BLaER1 (cell line): ENCODE results near the gene UBAP2.

Source experiments
- H3K27ac ChIP-seq: shearing (Covaris generic); formaldehyde crosslinking; 2 replicates; pipeline ENCODE4 v1.8.1; 2022
- H3K27me3 ChIP-seq: shearing (Covaris generic); formaldehyde crosslinking; 2 replicates; pipeline ENCODE4 v1.8.1; 2022
- H3K36me3 ChIP-seq: shearing (Covaris generic); formaldehyde crosslinking; 2 replicates; pipeline ENCODE4 v1.8.1; 2022
- H3K4me1 ChIP-seq: shearing (Covaris generic); formaldehyde crosslinking; 2 replicates; pipeline ENCODE4 v1.8.1; 2022
- H3K4me2 ChIP-seq: shearing (Covaris generic); formaldehyde crosslinking; 2 replicates; pipeline ENCODE4 v1.8.1; 2022
- H3K4me3 ChIP-seq: shearing (Covaris generic); formaldehyde crosslinking; 2 replicates; pipeline ENCODE4 v1.8.1; 2022
- H3K9ac ChIP-seq: shearing (Covaris generic); formaldehyde crosslinking; 2 replicates; pipeline ENCODE4 v1.8.1; 2022
- H3K9me3 ChIP-seq: shearing (Covaris generic); formaldehyde crosslinking; 2 replicates; pipeline ENCODE4 v1.8.1; 2022
- H4K20me1 ChIP-seq: shearing (Covaris generic); formaldehyde crosslinking; 2 replicates; pipeline ENCODE4 v1.8.1; 2022
- Cebpa-rat ChIP-seq: shearing (Covaris generic); IDR thresholded peaks from 2 replicates; pipeline ENCODE4 v1.8.1; 2022

The UBAP2 gene

GRCh38 chr9:34085581-34086500, 37.2 kb upstream of the UBAP2 start:
- Histone ChIP-seq H3K4me1 (no peaks in the 10 kb centered on the region), H3K4me3 (no peak overlapping the region), H3K9ac (no peak overlapping the region), H3K27me3 (no peaks in the 10 kb centered on the region), H3K9me3 (no peaks in the 10 kb centered on the region), H3K27ac (no peak overlapping the region), H3K4me2 (no peak overlapping the region), H4K20me1 (peaks cover 34% of the 10 kb centered on the region), H3K36me3 (peaks cover 65% of the 10 kb centered on the region)
- no peak for TF ChIP-seq Cebpa-rat

GRCh38 chr9:34084562-34084961, 35.9 kb upstream of the UBAP2 start:
- Histone ChIP-seq H3K4me1 (no peaks in the 10 kb centered on the region), H3K36me3 (peaks cover 52% of the 10 kb centered on the region), H3K27ac (no peak overlapping the region), H3K27me3 (no peaks in the 10 kb centered on the region), H3K4me3 (no peak overlapping the region), H4K20me1 (peaks cover 28% of the 10 kb centered on the region), H3K4me2 (no peak overlapping the region), H3K9ac (no peak overlapping the region), H3K9me3 (no peaks in the 10 kb centered on the region)
- no peak for TF ChIP-seq Cebpa-rat

GRCh38 chr9:34079181-34079580, 30.5 kb upstream of the UBAP2 start:
- H3K4me3 ChIP-seq, result no peak overlapping the region

GRCh38 chr9:34072868-34073590, 24.3 kb upstream of the UBAP2 start:
- no peak overlapping the region for H3K9ac ChIP-seq
- H3K4me3 ChIP-seq, result no peak overlapping the region
- no peak for TF ChIP-seq Cebpa-rat
- H3K27ac ChIP-seq, result no peak overlapping the region; the same call in 1 of the 2 replicates
- no peaks in the 10 kb centered on the region for H4K20me1 ChIP-seq
- H3K4me1 ChIP-seq, result peaks cover 13% of the 10 kb centered on the region
- H3K4me2 ChIP-seq, result no peak overlapping the region
- no peaks in the 10 kb centered on the region for H3K27me3 ChIP-seq
- no peaks in the 10 kb centered on the region for H3K36me3 ChIP-seq
- H3K9me3 ChIP-seq, result no peaks in the 10 kb centered on the region

More at GRCh38 chr9:34079181-34079580, 30.5 kb upstream of the UBAP2 start:
- Histone ChIP-seq H4K20me1 (no peaks in the 10 kb centered on the region), H3K36me3 (peaks cover 4% of the 10 kb centered on the region), H3K4me1 (no peaks in the 10 kb centered on the region), H3K27me3 (no peaks in the 10 kb centered on the region), H3K4me2 (no peak overlapping the region), H3K9me3 (no peaks in the 10 kb centered on the region), H3K9ac (no peak overlapping the region), H3K27ac (no peak overlapping the region)
- TF ChIP-seq Cebpa-rat, result no peak

- Histone ChIP-seq H3K4me1 (peaks cover 13% of the 10 kb centered on the region), H4K20me1 (no peaks in the 10 kb centered on the region), H3K9me3 (no peaks in the 10 kb centered on the region), H3K9ac (no peak overlapping the region), H3K27me3 (no peaks in the 10 kb centered on the region), H3K27ac (no peak overlapping the region; the same call in 1 of the 2 replicates), H3K4me3 (no peak overlapping the region), H3K36me3 (no peaks in the 10 kb centered on the region), H3K4me2 (no peak overlapping the region)
- TF ChIP-seq Cebpa-rat, result no peak
These were observed 23.7 kb upstream of the UBAP2 start for GRCh38 chr9:34072410-34072809.

- Histone ChIP-seq H3K27ac (no peak overlapping the region), H3K36me3 (no peaks in the 10 kb centered on the region), H3K27me3 (no peaks in the 10 kb centered on the region), H3K9ac (no peak overlapping the region; the same call in 1 of the 2 replicates), H3K4me1 (peaks cover 13% of the 10 kb centered on the region), H3K9me3 (no peaks in the 10 kb centered on the region), H4K20me1 (no peaks in the 10 kb centered on the region), H3K4me2 (no peak overlapping the region), H3K4me3 (no peak overlapping the region)
- TF ChIP-seq Cebpa-rat, result no peak
These were observed 22.1 kb upstream of the UBAP2 start for GRCh38 chr9:34070606-34071324.

- Histone ChIP-seq H3K4me1 (peaks cover 13% of the 10 kb centered on the region), H3K27ac (no peak overlapping the region), H3K36me3 (no peaks in the 10 kb centered on the region), H4K20me1 (no peaks in the 10 kb centered on the region), H3K9ac (no peak overlapping the region), H3K4me3 (no peak overlapping the region), H3K27me3 (no peaks in the 10 kb centered on the region), H3K9me3 (no peaks in the 10 kb centered on the region), H3K4me2 (no peak overlapping the region)
- no peak for TF ChIP-seq Cebpa-rat
These were observed 21.1 kb upstream of the UBAP2 start for GRCh38 chr9:34069831-34070230.

GRCh38 chr9:34065541-34065940, 16.9 kb upstream of the UBAP2 start:
- no peak for TF ChIP-seq Cebpa-rat
- Histone ChIP-seq H3K9ac (no peak overlapping the region), H3K36me3 (no peaks in the 10 kb centered on the region), H3K4me2 (no peak overlapping the region), H3K27me3 (no peaks in the 10 kb centered on the region), H3K9me3 (no peaks in the 10 kb centered on the region), H3K4me3 (no peak overlapping the region), H3K27ac (no peak overlapping the region), H3K4me1 (0 out of 2 replicates have a peak, but pooled peaks cover 1% of the 10 kb centered on the region), H4K20me1 (no peaks in the 10 kb centered on the region)

- TF ChIP-seq Cebpa-rat, result no peak
- no peaks in the 10 kb centered on the region for H3K4me1 ChIP-seq
- no peaks in the 10 kb centered on the region for H3K36me3 ChIP-seq
- H3K9me3 ChIP-seq, result no peaks in the 10 kb centered on the region
- no peaks in the 10 kb centered on the region for H3K27me3 ChIP-seq
- no peak overlapping the region for H3K4me2 ChIP-seq
- H3K4me3 ChIP-seq, result no peak overlapping the region
- no peak overlapping the region for H3K27ac ChIP-seq
- no peaks in the 10 kb centered on the region for H4K20me1 ChIP-seq
- H3K9ac ChIP-seq, result no peak overlapping the region
These were observed 11.3 kb upstream of the UBAP2 start for GRCh38 chr9:34059954-34060353.
